ENCODE measurements around the gene MPLKIP. TPM values are rescaled to one million over a fixed set of nuclear protein-coding genes. Genes with fewer than 3 reads are reported as not detected.

The MPLKIP gene
- total RNA-seq, 1 donor from 2014 or later = 16.3 TPM

Small RNA genes lying within 50 kb of the gene (small RNA-seq; reads per million reads assigned to genes)
- not detected for gene AC006023.1 (ENCODE audit: low replicate concordance)
- not detected for gene AC006023.2 (ENCODE audit: low replicate concordance)

Other genes starting within 250 kb of the MPLKIP start
- gene CDK13, start 184.4 kb downstream of the MPLKIP start, total RNA-seq = 70.5 TPM
- 5.2 TPM for gene SUGCT, start 383 bp upstream of the MPLKIP start, total RNA-seq

All from skin of body (tissue), 2 donors.